ENCODE results near the gene PDCD2.

- TF ChIP-seq CTCF (IDR thresholded peaks at IDR 0.05) (peak; percentile 71 to 87 (median 76)), POLR2A (IDR thresholded peaks at IDR 0.05) (no peak), POLR2AphosphoS5 (IDR thresholded peaks at IDR 0.05) (no peak)
Measured at GRCh38 chr6:170529839-170530469, 54.5 kb downstream of the PDCD2 start.
